ENCODE data around the gene STARD5. TPM values are rescaled to one million over a fixed set of nuclear protein-coding genes. Genes with fewer than 3 reads are reported as not detected.
A peak's percentile ranks its signal among the peaks of the same experiment; 100 is the strongest.
"Not testable (repeated sequence)": the region's sequence is repeated elsewhere in the genome, so short reads cannot be mapped to it uniquely, and the experiment has no call there.

STARD5 gene
- total RNA-seq, 6 experiments from 2014 or later, result 16.4 to 49.9 (median 19.7) TPM

DNA sequence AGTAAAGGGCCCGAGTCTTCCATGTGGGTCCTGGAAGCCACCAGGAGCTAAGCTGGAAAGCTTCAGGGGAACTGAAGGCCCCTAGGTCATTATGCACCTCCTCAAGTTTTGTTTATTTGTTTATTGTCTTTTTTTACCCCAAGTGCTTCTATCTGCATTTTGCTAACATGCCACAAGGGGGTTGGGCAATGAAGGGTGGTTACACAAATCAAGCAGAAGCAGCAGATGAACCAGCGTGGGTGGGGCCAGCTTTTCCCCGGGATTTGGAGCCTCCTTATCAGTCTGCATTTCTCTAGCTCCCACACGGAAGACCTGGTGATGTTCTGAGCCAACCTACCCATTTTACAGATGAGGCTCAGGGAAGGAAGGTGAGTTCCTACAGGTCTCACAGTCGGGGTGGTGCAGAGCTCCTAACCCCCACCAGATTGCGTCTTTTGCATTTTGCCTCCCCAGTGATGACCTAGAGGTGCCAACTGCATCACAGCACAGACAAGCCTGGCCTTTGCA, 33.3 kb upstream of the STARD5 start:
- Histone ChIP-seq H3K4me1 (no peaks in the 10 kb centered on the region), H3K27ac (no peak overlapping the region), H3K4me3 (no peak overlapping the region), H3K27me3 (no peaks in the 10 kb centered on the region), H3K9me3 (no peaks in the 10 kb centered on the region), H3K36me3 (peaks cover 0 to 5% (median 0%) of the 10 kb centered on the region in 4 donors)
- TF ChIP-seq, protein P1, sequence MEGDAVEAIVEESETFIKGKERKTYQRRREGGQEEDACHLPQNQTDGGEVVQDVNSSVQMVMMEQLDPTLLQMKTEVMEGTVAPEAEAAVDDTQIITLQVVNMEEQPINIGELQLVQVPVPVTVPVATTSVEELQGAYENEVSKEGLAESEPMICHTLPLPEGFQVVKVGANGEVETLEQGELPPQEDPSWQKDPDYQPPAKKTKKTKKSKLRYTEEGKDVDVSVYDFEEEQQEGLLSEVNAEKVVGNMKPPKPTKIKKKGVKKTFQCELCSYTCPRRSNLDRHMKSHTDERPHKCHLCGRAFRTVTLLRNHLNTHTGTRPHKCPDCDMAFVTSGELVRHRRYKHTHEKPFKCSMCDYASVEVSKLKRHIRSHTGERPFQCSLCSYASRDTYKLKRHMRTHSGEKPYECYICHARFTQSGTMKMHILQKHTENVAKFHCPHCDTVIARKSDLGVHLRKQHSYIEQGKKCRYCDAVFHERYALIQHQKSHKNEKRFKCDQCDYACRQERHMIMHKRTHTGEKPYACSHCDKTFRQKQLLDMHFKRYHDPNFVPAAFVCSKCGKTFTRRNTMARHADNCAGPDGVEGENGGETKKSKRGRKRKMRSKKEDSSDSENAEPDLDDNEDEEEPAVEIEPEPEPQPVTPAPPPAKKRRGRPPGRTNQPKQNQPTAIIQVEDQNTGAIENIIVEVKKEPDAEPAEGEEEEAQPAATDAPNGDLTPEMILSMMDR (IDR thresholded peaks at IDR 0.05), result no peak
- no peak for TF ChIP-seq POLR2A (IDR thresholded peaks at IDR 0.05)
- DNase-seq (no peak), ATAC-seq (peak in 1 of 4 donors; percentile 43)
- intact Hi-C loops (cut with DNase I), result no loop called here
- 81% methylated on average over 6 of the region's 6 CpGs for WGBS (ENCODE audit: insufficient coverage, low coverage, low lambda C conversion rate, missing lambda C conversion rate)

DNA sequence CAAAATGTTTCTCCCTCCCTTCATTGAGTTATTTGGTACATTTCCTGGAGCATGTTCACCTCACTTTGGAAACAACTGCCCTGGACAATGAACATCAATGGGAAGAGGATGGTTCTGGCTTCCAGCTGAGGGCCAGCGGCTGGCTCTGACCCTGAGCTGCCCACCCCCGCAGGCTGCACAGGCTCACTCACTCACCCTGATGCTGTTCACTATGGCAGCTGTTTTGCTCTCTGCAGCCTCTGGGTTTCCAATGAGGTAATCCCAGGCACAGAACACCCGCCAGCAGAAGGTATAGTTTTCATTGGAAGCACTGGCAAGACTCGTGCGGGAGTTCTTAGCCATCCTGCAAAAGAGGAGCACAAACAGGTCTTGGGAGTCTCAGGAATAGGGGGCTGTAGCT, 32.3 kb upstream of the STARD5 start:
- no peak for ATAC-seq
- 60% methylated on average over 1 of the region's 5 CpGs for WGBS (ENCODE audit: insufficient coverage, low coverage, low lambda C conversion rate, missing lambda C conversion rate)
- Histone ChIP-seq H3K4me3 (no peak overlapping the region), H3K36me3 (no peaks in the 10 kb centered on the region), H3K27ac (no peak overlapping the region), H3K27me3 (no peaks in the 10 kb centered on the region), H3K9me3 (no peaks in the 10 kb centered on the region), H3K4me1 (no peaks in the 10 kb centered on the region)
- intact Hi-C loops (cut with DNase I), result no loop called here
- no peak for DNase-seq
- no peak for TF ChIP-seq POLR2A (IDR thresholded peaks at IDR 0.05)
- TF ChIP-seq, protein P1 (IDR thresholded peaks at IDR 0.05), result no peak

DNA sequence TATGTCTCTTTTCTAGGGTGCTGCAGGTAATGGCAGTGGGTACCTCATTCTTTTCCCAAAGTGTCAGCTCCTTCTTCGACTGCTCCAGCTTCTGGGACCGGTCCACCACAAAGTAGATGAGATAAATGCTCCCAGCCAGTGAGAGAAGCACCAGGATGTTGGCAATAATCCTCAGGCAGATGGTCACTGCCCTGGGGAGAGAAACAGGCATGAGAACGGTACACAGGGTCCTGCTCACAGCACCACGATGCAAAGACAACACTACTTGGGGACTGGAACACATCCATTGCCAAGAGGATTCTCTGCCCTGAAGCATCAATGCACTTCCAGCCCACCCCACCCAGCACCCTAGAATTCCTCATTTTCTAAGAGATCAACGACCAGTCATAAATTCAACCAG, 27.7 kb upstream of the STARD5 start:
- WGBS (ENCODE audit: insufficient coverage, low coverage, low lambda C conversion rate, missing lambda C conversion rate), result 69% methylated on average over 3 of the region's 5 CpGs
- intact Hi-C loops (cut with DNase I), result no loop called here
- no peak for TF ChIP-seq POLR2A (IDR thresholded peaks at IDR 0.05)
- TF ChIP-seq, protein P1 (IDR thresholded peaks at IDR 0.05), result no peak
- ATAC-seq (no peak), DNase-seq (no peak)
- Histone ChIP-seq H3K9me3 (no peaks in the 10 kb centered on the region), H3K27me3 (no peaks in the 10 kb centered on the region), H3K4me3 (no peak overlapping the region), H3K27ac (no peak overlapping the region), H3K36me3 (no peaks in the 10 kb centered on the region), H3K4me1 (no peaks in the 10 kb centered on the region)

DNA sequence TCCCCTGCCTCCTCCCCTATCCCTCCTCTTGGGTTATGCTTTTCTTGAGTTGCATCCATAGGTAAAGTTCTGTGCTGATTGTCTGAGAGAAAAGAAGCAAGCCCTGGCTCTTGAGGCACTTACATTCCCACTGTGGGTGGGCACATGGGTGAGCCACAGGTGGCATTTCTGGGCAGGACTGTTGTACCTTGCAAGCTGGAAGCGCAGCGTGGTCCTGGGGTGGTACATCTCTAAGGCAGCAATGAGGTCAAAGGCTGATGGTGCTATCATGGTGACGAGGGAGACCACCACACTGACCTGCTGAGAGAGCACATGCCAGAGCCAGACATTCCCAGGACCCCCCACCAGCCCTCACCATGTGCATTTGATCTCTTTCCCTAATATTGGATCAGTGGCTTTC, 25.3 kb upstream of the STARD5 start:
- TF ChIP-seq, protein P1 (IDR thresholded peaks at IDR 0.05), result no peak
- TF ChIP-seq POLR2A (IDR thresholded peaks at IDR 0.05), result no peak
- H3K27me3 ChIP-seq, result no peaks in the 10 kb centered on the region
- H3K27ac ChIP-seq, result no peak overlapping the region
- intact Hi-C loops (cut with DNase I), result no loop called here
- ATAC-seq, result no peak
- no peaks in the 10 kb centered on the region for H3K4me1 ChIP-seq
- no CpG with 5 or more reads among the region's 3 CpGs for WGBS (ENCODE audit: insufficient coverage, low coverage, low lambda C conversion rate, missing lambda C conversion rate)
- H3K9me3 ChIP-seq, result no peaks in the 10 kb centered on the region
- no peak overlapping the region for H3K4me3 ChIP-seq
- DNase-seq, result no peak
- no peaks in the 10 kb centered on the region for H3K36me3 ChIP-seq

DNA sequence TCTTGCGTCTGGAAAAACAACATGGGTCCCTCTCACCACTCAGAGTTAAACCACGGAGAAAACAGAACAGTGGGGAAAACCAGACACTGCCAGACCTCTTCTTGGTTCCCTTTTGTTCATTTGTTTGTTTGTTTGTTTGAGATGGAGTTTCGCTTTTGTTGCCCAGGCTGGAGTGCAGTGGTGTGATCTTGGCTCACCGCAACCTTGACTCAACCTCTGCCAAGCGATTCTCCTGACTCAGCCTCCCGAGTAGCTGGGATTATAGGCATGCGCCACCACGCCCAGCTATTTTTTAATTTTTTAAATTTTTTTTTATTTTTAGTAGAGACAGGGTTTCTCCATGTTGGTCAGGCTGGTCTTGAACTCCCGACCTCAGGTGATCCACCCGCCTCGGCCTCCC, 24.8 kb upstream of the STARD5 start:
- H3K27ac ChIP-seq; H3K4me1 ChIP-seq; DNase-seq; H3K36me3 ChIP-seq; ATAC-seq; H3K9me3 ChIP-seq; H3K4me3 ChIP-seq; intact Hi-C loops (cut with DNase I); H3K27me3 ChIP-seq: not testable (repeated sequence)
- 89% methylated on average over 8 of the region's 11 CpGs for WGBS (ENCODE audit: insufficient coverage, low coverage, low lambda C conversion rate, missing lambda C conversion rate)
